Left lung (tissue), 10 donors: ENCODE data around the gene H2BK1. TPM values are rescaled to one million over a fixed set of nuclear protein-coding genes. Genes with fewer than 3 reads are reported as not detected.

Source experiments
- ATAC-seq: fragments of 200-7000 bp; cut with Tn5 transposase; one replicate; pipeline ENCODE4 v1.9.1; 2020; ENCODE audit warnings: moderate library complexity
- DNase-seq, 4 donors: peaks; one replicate each; pipeline ENCODE4 v3.0.0-alpha.2; 2013 to 2020
- H3K27ac ChIP-seq, 2 donors: fragments of 200-600 bp; sonication (generic) in 1 of 2; one replicate each; pipeline versions ENCODE4 v1.5.0 to v1.8.0; 2020 to 2021
- H3K27me3 ChIP-seq, 2 donors: fragments of 200-600 bp; sonication (generic) in 1 of 2; one replicate each; pipeline versions ENCODE4 v1.5.0 to v1.8.0; 2020 to 2021
- H3K36me3 ChIP-seq, 2 donors: fragments of 200-600 bp; sonication (generic) in 1 of 2; one replicate each; pipeline versions ENCODE4 v1.5.0 to v1.8.0; 2020 to 2021
- H3K4me1 ChIP-seq, 2 donors: fragments of 200-600 bp; one replicate each; pipeline ENCODE4 v1.8.0; 2021
- H3K4me3 ChIP-seq, 2 donors: fragments of 200-600 bp; sonication (generic) in 1 of 2; one replicate each; pipeline versions ENCODE4 v1.5.0 to v1.8.0; 2020 to 2021; ENCODE audit warnings: mild to moderate bottlenecking in 1 of 2
- H3K9me3 ChIP-seq, 2 donors: fragments of 200-600 bp; sonication (generic) in 1 of 2; one replicate each; pipeline versions ENCODE4 v1.5.0 to v1.8.0; 2020 to 2021
- CTCF ChIP-seq, 2 donors: fragments of 200-600 bp; sonication (generic) in 1 of 2; IDR thresholded peaks; one replicate each; pipeline versions ENCODE4 v1.5.0 to v1.8.0; 2021; ENCODE audit warnings: antibody characterized with exemption in 2 of 2
- intact Hi-C, 2 donors: fragments of 100-400 bp; cut with DNase I; formaldehyde crosslinking; loops; one replicate each; pipeline versions ENCODE4 v1.11.2 to v1.14.2; 2022
- polyA plus RNA-seq, 6 donors: library from polyadenylated mRNA; unstranded; fragments of 120-200 nt; gene quantifications; one replicate each; pipeline ENCODE4 v1.2.1, GENCODE V29; 2013; ENCODE audit not compliant: insufficient read length in 6 of 6
- total RNA-seq, 2 donors: library from RNA; stranded (reverse); fragmentation: NEBNext Ultra II Directional; extraction: Animal tissue kit (Norgen Biotek cat#: 25700); gene quantifications; one replicate each; pipeline ENCODE4 v1.2.1, GENCODE V29; 2021
- donor health status: DM: no; HTN: yes; CAD: no.
- donor health status: DM: no; HTN: no; CAD: no.

Gene H2BK1
- total and polyA plus RNA-seq, 8 donors = not detected

- Histone ChIP-seq H3K4me3 (no peak overlapping the region), H3K9me3 (no peaks in the 10 kb centered on the region), H3K27me3 (peaks cover 6 to 94% of the 10 kb centered on the region in 2 donors), H3K4me1 (no peaks in the 10 kb centered on the region), H3K36me3 (no peaks in the 10 kb centered on the region), H3K27ac (no peak overlapping the region)
- ATAC-seq (peak; percentile 15), DNase-seq (peak in 1 of 4 donors; percentile 32)
- intact Hi-C loops = loop anchor here in 1 of 2 donors (5.0 kb wide), 1 partner anchor 47 kb away; no protein-coding TSS in a partner anchor
- TF ChIP-seq CTCF (IDR thresholded peaks at IDR 0.05) = no peak
Measured at GRCh38 chr7:151174246-151175046, 35.8 kb downstream of the H2BK1 start.

GRCh38 chr7:151173386-151174245 lies 36.7 kb downstream of the H2BK1 start:
- no peaks in the 10 kb centered on the region for H3K36me3 ChIP-seq
- DNase-seq (no peak), ATAC-seq (no peak)
- intact Hi-C loops = loop anchor here in 1 of 2 donors (5.0 kb wide), 1 partner anchor 46 kb away; no protein-coding TSS in a partner anchor
- no peaks in the 10 kb centered on the region for H3K4me1 ChIP-seq
- no peak overlapping the region for H3K4me3 ChIP-seq
- peaks cover 13 to 96% of the 10 kb centered on the region in 2 donors for H3K27me3 ChIP-seq
- no peak for TF ChIP-seq CTCF (IDR thresholded peaks at IDR 0.05)
- no peak overlapping the region for H3K27ac ChIP-seq
- H3K9me3 ChIP-seq = no peaks in the 10 kb centered on the region

- ATAC-seq (peak; percentile 98), DNase-seq (peak; percentile 65 to 97 (median 83))
- Histone ChIP-seq H3K4me1 (peaks cover 4 to 9% of the 10 kb centered on the region in 2 donors), H3K27ac (no peak overlapping the region), H3K9me3 (no peaks in the 10 kb centered on the region), H3K27me3 (peaks cover 23 to 96% of the 10 kb centered on the region in 2 donors), H3K4me3 (no peak overlapping the region), H3K36me3 (no peaks in the 10 kb centered on the region)
- intact Hi-C loops = loop anchor here in 1 of 2 donors (5.0 kb wide), 1 partner anchor 45 kb away; no protein-coding TSS in a partner anchor
- peak; percentile 100 for TF ChIP-seq CTCF (IDR thresholded peaks at IDR 0.05)
Measured at GRCh38 chr7:151172273-151173141, 37.8 kb downstream of the H2BK1 start.

- no peak for TF ChIP-seq CTCF (IDR thresholded peaks at IDR 0.05)
- H3K27me3 ChIP-seq = peaks cover 55 to 98% of the 10 kb centered on the region in 2 donors
Measured at GRCh38 chr7:151168787-151169162, 41.5 kb downstream of the H2BK1 start.

More at GRCh38 chr7:151168787-151169162, 41.5 kb downstream of the H2BK1 start:
- peaks cover 11 to 19% of the 10 kb centered on the region in 2 donors for H3K4me1 ChIP-seq
- DNase-seq (no peak), ATAC-seq (no peak)
- H3K27ac ChIP-seq = no peak overlapping the region
- no peak overlapping the region for H3K4me3 ChIP-seq
- intact Hi-C loops = no loop called here
- H3K9me3 ChIP-seq = no peaks in the 10 kb centered on the region
- H3K36me3 ChIP-seq = no peaks in the 10 kb centered on the region
